Endometrial microvascular endothelial cells (primary cell): Measurements from ENCODE around the gene PHF3. TPM values are rescaled to one million over a fixed set of nuclear protein-coding genes. Genes with fewer than 3 reads are reported as not detected.

Experiments
- in situ Hi-C: cut with HindIII; loops from 2 replicates; pipeline ENCODE4 v1.10.0; 2017; ENCODE audit warnings: low sequenced_read_pairs, low pct_unique_long_range_greater_than_20kb; ENCODE audit errors: inconsistent ontology term
- total RNA-seq: library from RNA; depleted of rRNA; stranded (reverse); fragments of >200 nt; gene quantifications from one replicate; pipeline ENCODE4 v1.2.3, GENCODE V29; 2015; ENCODE audit errors: inconsistent ontology term

PHF3 gene
- total RNA-seq, 1 donor from 2014 or later = 17.6 TPM

GRCh38 chr6:63643862-63644261 is 8.3 kb downstream of the PHF3 start:
- in situ Hi-C loops = no loop called here

GRCh38 chr6:63644668-63645326 is 9.2 kb downstream of the PHF3 start:
- in situ Hi-C loops = no loop called here

GRCh38 chr6:63649269-63649668 is 13.7 kb downstream of the PHF3 start:
- in situ Hi-C loops = no loop called here

- in situ Hi-C loops = no loop called here
Observed at GRCh38 chr6:63649847-63650265, 14.3 kb downstream of the PHF3 start.

GRCh38 chr6:63652980-63653379 is 17.4 kb downstream of the PHF3 start:
- in situ Hi-C loops = no loop called here

GRCh38 chr6:63660757-63661156 is 25.2 kb downstream of the PHF3 start:
- in situ Hi-C loops = no loop called here

GRCh38 chr6:63661769-63662168 is 26.2 kb downstream of the PHF3 start:
- in situ Hi-C loops = no loop called here

GRCh38 chr6:63663147-63663955 is 27.7 kb downstream of the PHF3 start:
- in situ Hi-C loops = no loop called here

GRCh38 chr6:63663956-63664281 is 28.3 kb downstream of the PHF3 start:
- in situ Hi-C loops = no loop called here

GRCh38 chr6:63671098-63671754 is 35.6 kb downstream of the PHF3 start:
- in situ Hi-C loops = no loop called here

GRCh38 chr6:63672582-63673129 is 37.1 kb downstream of the PHF3 start:
- in situ Hi-C loops = no loop called here

- in situ Hi-C loops = no loop called here
Observed at GRCh38 chr6:63673692-63674091, 38.1 kb downstream of the PHF3 start.

GRCh38 chr6:63674635-63675034 is 39.0 kb downstream of the PHF3 start:
- in situ Hi-C loops = no loop called here

GRCh38 chr6:63675138-63675537 is 39.5 kb downstream of the PHF3 start:
- in situ Hi-C loops = no loop called here

GRCh38 chr6:63676412-63677114 is 41.0 kb downstream of the PHF3 start:
- in situ Hi-C loops = no loop called here

GRCh38 chr6:63677282-63677681 is 41.7 kb downstream of the PHF3 start:
- in situ Hi-C loops = no loop called here

GRCh38 chr6:63683071-63683603 is 47.5 kb downstream of the PHF3 start:
- in situ Hi-C loops = no loop called here

- in situ Hi-C loops = no loop called here
Observed at GRCh38 chr6:63685446-63686379, 50.1 kb downstream of the PHF3 start.
